SK-N-SH treated with all-trans-retinoic acid at 6 μM for 48 hours (cell line): ENCODE data around the gene HS3ST5.

Experiments used
- ATAC-seq: fragments of 200-7000 bp; cut with Tn5 transposase; 3 replicates; pipeline ENCODE4 v1.9.1; 2020; ENCODE audit warnings: mild to moderate bottlenecking, moderate library complexity
- BACH2 ChIP-seq: fragments of 250-450 bp; sonication (Bioruptor Pico); IDR thresholded peaks from 2 replicates; pipeline ENCODE4 v1.9.0; 2021; ENCODE audit warnings: mild to moderate bottlenecking, borderline replicate concordance
- CSDC2 ChIP-seq: fragments of 250-450 bp; sonication (Bioruptor Pico); IDR thresholded peaks from 2 replicates; pipeline ENCODE4 v1.5.0; 2020; ENCODE audit warnings: mild to moderate bottlenecking, moderate library complexity
- CSRNP3 ChIP-seq: fragments of 250-450 bp; sonication (Bioruptor Pico); IDR thresholded peaks from 2 replicates; pipeline ENCODE4 v1.5.1; 2021; ENCODE audit warnings: mild to moderate bottlenecking, moderate library complexity
- ISL1 ChIP-seq: fragments of 250-450 bp; sonication (Bioruptor Pico); IDR thresholded peaks from 2 replicates; pipeline ENCODE4 v2.1.2; 2022; ENCODE audit warnings: mild to moderate bottlenecking, moderate library complexity
- OSR1 ChIP-seq: fragments of 250-450 bp; sonication (Bioruptor Pico); IDR thresholded peaks from 2 replicates; pipeline ENCODE4 v1.8.0; 2022; ENCODE audit warnings: moderate library complexity, mild to moderate bottlenecking, inconsistent platforms
- PATZ1 ChIP-seq: fragments of 250-450 bp; sonication (Bioruptor Pico); IDR thresholded peaks from 2 replicates; pipeline ENCODE4 v1.8.0; 2020; ENCODE audit warnings: mild to moderate bottlenecking, moderate library complexity, borderline replicate concordance
- POU6F1 ChIP-seq: fragments of 250-450 bp; sonication (Bioruptor Pico); IDR thresholded peaks from 2 replicates; pipeline ENCODE4 v1.8.0; 2021; ENCODE audit warnings: low read depth, mild to moderate bottlenecking, moderate library complexity, borderline replicate concordance
- PPARA ChIP-seq: fragments of 250-450 bp; sonication (Bioruptor Pico); IDR thresholded peaks from 2 replicates; pipeline ENCODE4 v1.5.0; 2020; ENCODE audit warnings: mild to moderate bottlenecking, borderline replicate concordance
- RARB ChIP-seq: fragments of 250-450 bp; sonication (Bioruptor Pico); IDR thresholded peaks from 2 replicates; pipeline ENCODE4 v1.8.0; 2021; ENCODE audit warnings: mild to moderate bottlenecking, moderate library complexity
- SNAI2 ChIP-seq: fragments of 250-450 bp; sonication (Bioruptor Pico); IDR thresholded peaks from 2 replicates; pipeline ENCODE4 v1.5.0; 2020; ENCODE audit warnings: mild to moderate bottlenecking, moderate library complexity
- TCF4 ChIP-seq: fragments of 250-450 bp; sonication (Bioruptor Pico); IDR thresholded peaks from 2 replicates; pipeline ENCODE4 v1.8.0; 2021; ENCODE audit warnings: mild to moderate bottlenecking, moderate library complexity, borderline replicate concordance
- TOX ChIP-seq: fragments of 250-450 bp; sonication (Bioruptor Pico); IDR thresholded peaks from 2 replicates; pipeline ENCODE4 v1.8.0; 2021; ENCODE audit warnings: mild to moderate bottlenecking, moderate library complexity, borderline replicate concordance
- TSHZ2 ChIP-seq: fragments of 250-450 bp; sonication (Bioruptor Pico); IDR thresholded peaks from 2 replicates; pipeline ENCODE4 v1.5.0; 2020; ENCODE audit warnings: mild to moderate bottlenecking, moderate library complexity
- ZC3H10 ChIP-seq: fragments of 250-450 bp; sonication (Bioruptor Pico); IDR thresholded peaks from 2 replicates; pipeline ENCODE4 v1.5.1; 2021; ENCODE audit warnings: mild to moderate bottlenecking, moderate library complexity
- ZFP3 ChIP-seq: fragments of 250-450 bp; sonication (Bioruptor Pico); IDR thresholded peaks from 2 replicates; pipeline ENCODE4 v1.5.0; 2020; ENCODE audit warnings: mild to moderate bottlenecking, moderate library complexity
- ZFP30 ChIP-seq: fragments of 450-650 bp; formaldehyde crosslinking; IDR thresholded peaks from 2 replicates; pipeline ENCODE4 v1.5.0; 2022; ENCODE audit warnings: mild to moderate bottlenecking, moderate library complexity
- ZNF565 ChIP-seq: fragments of 450-650 bp; formaldehyde crosslinking; conservative IDR thresholded peaks from 2 replicates; pipeline ENCODE4 v1.5.0; 2020; ENCODE audit warnings: low read depth, mild to moderate bottlenecking, moderate library complexity
- ZNF8 ChIP-seq: fragments of 450-650 bp; formaldehyde crosslinking; IDR thresholded peaks from 2 replicates; pipeline ENCODE4 v1.5.0; 2020; ENCODE audit warnings: mild to moderate bottlenecking, moderate library complexity

HS3ST5 gene

GRCh38 chr6:114361036-114361435, 18.2 kb upstream of the HS3ST5 start:
- TF ChIP-seq TSHZ2 (no peak), PATZ1 (CRISPR knock-in tag) (no peak), TCF4 (no peak)
- no peak for ATAC-seq

GRCh38 chr6:114355300-114355699, 12.5 kb upstream of the HS3ST5 start:
- no peak for ATAC-seq
- TF ChIP-seq TOX (CRISPR knock-in tag) (no peak), TCF4 (no peak), ZNF8 (CRISPR knock-in tag) (no peak), PATZ1 (CRISPR knock-in tag) (no peak), CSDC2 (no peak), TSHZ2 (no peak), BACH2 (no peak), RARB (CRISPR knock-in tag) (no peak), ISL1 (CRISPR knock-in tag) (no peak), ZFP30 (CRISPR knock-in tag) (no peak), PPARA (CRISPR knock-in tag) (no peak), ZNF565 (CRISPR knock-in tag) (no peak), ZFP3 (CRISPR knock-in tag) (no peak), ZC3H10 (CRISPR knock-in tag) (no peak), OSR1 (CRISPR knock-in tag) (no peak), SNAI2 (CRISPR knock-in tag) (no peak), CSRNP3 (no peak), POU6F1 (CRISPR knock-in tag) (no peak)

GRCh38 chr6:114354482-114354881, 11.7 kb upstream of the HS3ST5 start:
- ATAC-seq, result no peak
- TF ChIP-seq ZNF565 (CRISPR knock-in tag), result no peak
- no peak for TF ChIP-seq ISL1 (CRISPR knock-in tag)
